MM.1S (cell line): ENCODE results near the gene MAP2K7.

Experiments used
- CTCF ChIP-seq: fragments of 300-600 bp; sonication (generic); IDR thresholded peaks from 2 replicates; pipeline ENCODE4 v1.5.1; 2016; ENCODE audit warnings: antibody characterized with exemption, low read length, mixed read lengths
- EZH2 ChIP-seq: fragments of 300-600 bp; sonication (generic); optimal IDR thresholded peaks from 2 replicates; pipeline ENCODE3; 2017; ENCODE audit warnings: low read depth, mild to moderate bottlenecking, antibody characterized with exemption, low read length, mixed read lengths
- EZH2phosphoT487 ChIP-seq: fragments of 300-600 bp; sonication (generic); IDR thresholded peaks from 2 replicates; pipeline ENCODE4 v1.6.1; 2018; ENCODE audit warnings: antibody characterized with exemption, low read length

- TF ChIP-seq CTCF (no peak), EZH2 (no peak), EZH2phosphoT487 (no peak)
Measured at GRCh38 chr19:7916955-7917266, 13.2 kb downstream of the MAP2K7 start.
